H9 (cell line): Measurements from ENCODE around the gene FASLG. TPM values are rescaled to one million over a fixed set of nuclear protein-coding genes. Genes with fewer than 3 reads are reported as not detected.
A peak's percentile ranks its signal among the peaks of the same experiment; 100 is the strongest.
"Not testable (repeated sequence)": the region's sequence is repeated elsewhere in the genome, so short reads cannot be mapped to it uniquely, and the experiment has no call there.

Source experiments
- DNase-seq: peaks from one replicate; pipeline ENCODE4 v3.0.0-alpha.2; 2017
- H2AFZ ChIP-seq: one replicate; pipeline ENCODE4 v1.6.1; 2013; ENCODE audit warnings: mild to moderate bottlenecking, low read length, control low read depth, moderate library complexity
- H2AK5ac ChIP-seq: 2 replicates; pipeline ENCODE4 v1.6.1; 2013; ENCODE audit warnings: low read length, control low read depth, mixed read lengths; ENCODE audit not compliant: insufficient read length
- H2BK120ac ChIP-seq: one replicate; pipeline ENCODE4 v1.6.1; 2013; ENCODE audit warnings: low read depth, mild to moderate bottlenecking, low read length, control low read depth, inconsistent platforms; ENCODE audit not compliant: poor library complexity, severe bottlenecking
- H2BK12ac ChIP-seq: 2 replicates; pipeline ENCODE4 v1.6.1; 2013; ENCODE audit warnings: low read length, control low read depth, mixed read lengths, low read depth; ENCODE audit not compliant: insufficient read length
- H2BK15ac ChIP-seq: 2 replicates; pipeline ENCODE4 v1.6.1; 2013; ENCODE audit warnings: low read depth, low read length, control low read depth
- H2BK20ac ChIP-seq: one replicate; pipeline ENCODE4 v1.6.1; 2013; ENCODE audit warnings: low read depth, mild to moderate bottlenecking, low read length, control low read depth, inconsistent platforms; ENCODE audit not compliant: poor library complexity, severe bottlenecking
- H2BK5ac ChIP-seq: 2 replicates; pipeline ENCODE4 v1.6.1; 2013; ENCODE audit warnings: low read length, control low read depth, mixed read lengths; ENCODE audit not compliant: insufficient read length
- H3K14ac ChIP-seq: 2 replicates; pipeline ENCODE4 v1.6.1; 2013; ENCODE audit warnings: low read length, control low read depth; ENCODE audit not compliant: insufficient read depth
- H3K18ac ChIP-seq: 2 replicates; pipeline ENCODE4 v1.6.1; 2013; ENCODE audit warnings: low read depth, mild to moderate bottlenecking, mixed read lengths, low read length, control low read depth; ENCODE audit not compliant: insufficient read length
- H3K23ac ChIP-seq: 2 replicates; pipeline ENCODE4 v1.6.1; 2013; ENCODE audit warnings: low read length, control low read depth, mixed read lengths, low read depth; ENCODE audit not compliant: insufficient read length
- H3K23me2 ChIP-seq: 2 replicates; pipeline ENCODE4 v1.6.1; 2013; ENCODE audit warnings: low read depth, mild to moderate bottlenecking, mixed read lengths, low read length, control low read depth; ENCODE audit not compliant: insufficient read length, poor library complexity, severe bottlenecking
- H3K27ac ChIP-seq: 2 replicates; pipeline ENCODE4 v1.5.1; 2013; ENCODE audit warnings: low read length, control low read depth, mixed read lengths, low read depth; ENCODE audit not compliant: insufficient read length
- H3K27me3 ChIP-seq: 2 replicates; pipeline ENCODE4 v1.6.1; 2013; ENCODE audit warnings: low read length, control low read depth, inconsistent platforms; ENCODE audit not compliant: insufficient read depth
- H3K4ac ChIP-seq: 2 replicates; pipeline ENCODE4 v1.6.1; 2013; ENCODE audit warnings: low read depth, mild to moderate bottlenecking, control low read depth, inconsistent platforms, low read length, moderate library complexity
- H3K4me1 ChIP-seq: 2 replicates; pipeline ENCODE4 v1.6.1; 2013; ENCODE audit warnings: low read length, control low read depth, inconsistent platforms; ENCODE audit not compliant: insufficient read depth
- H3K4me2 ChIP-seq: 2 replicates; pipeline ENCODE4 v1.6.1; 2013; ENCODE audit warnings: low read length, control low read depth, mixed read lengths; ENCODE audit not compliant: insufficient read length, insufficient read depth
- H3K56ac ChIP-seq: 2 replicates; pipeline ENCODE4 v1.6.1; 2013; ENCODE audit warnings: low read depth, mild to moderate bottlenecking, mixed read lengths, low read length, control low read depth; ENCODE audit not compliant: insufficient read length
- H3K79me1 ChIP-seq: 2 replicates; pipeline ENCODE4 v1.6.1; 2013; ENCODE audit warnings: low read depth, mild to moderate bottlenecking, moderate library complexity, low read length, control low read depth, inconsistent platforms; ENCODE audit not compliant: insufficient read depth, poor library complexity, severe bottlenecking
- H3K79me2 ChIP-seq: 2 replicates; pipeline ENCODE4 v1.6.1; 2013; ENCODE audit warnings: low read length, control low read depth, inconsistent platforms; ENCODE audit not compliant: insufficient read depth
- H3K9ac ChIP-seq: 2 replicates; pipeline ENCODE4 v1.6.1; 2013; ENCODE audit warnings: low read length, control low read depth, mixed read lengths; ENCODE audit not compliant: insufficient read length; ENCODE audit errors: extremely low read depth
- H3K9me3 ChIP-seq: one replicate; pipeline ENCODE4 v1.6.1; 2013; ENCODE audit warnings: low read depth, low read length, inconsistent platforms; ENCODE audit not compliant: control insufficient read depth
- H3T11ph ChIP-seq: one replicate; pipeline ENCODE4 v1.6.1; 2013; ENCODE audit warnings: mild to moderate bottlenecking, low read length, control low read depth, inconsistent platforms
- H4K20me1 ChIP-seq: one replicate; pipeline ENCODE4 v1.6.1; 2013; ENCODE audit not compliant: control insufficient read depth, insufficient read length, insufficient read depth
- H4K5ac ChIP-seq: 2 replicates; pipeline ENCODE4 v1.6.1; 2013; ENCODE audit warnings: low read depth, mild to moderate bottlenecking, mixed read lengths, low read length, control low read depth; ENCODE audit not compliant: insufficient read length
- H4K8ac ChIP-seq: replicated peaks from 2 replicates; pipeline ENCODE4 v1.6.1; 2013; ENCODE audit warnings: low read length, control low read depth, mixed read lengths, low read depth; ENCODE audit not compliant: insufficient read length
- H4K91ac ChIP-seq: 2 replicates; pipeline ENCODE4 v1.6.1; 2013; ENCODE audit warnings: low read depth, mild to moderate bottlenecking, moderate library complexity, mixed read lengths, low read length, control low read depth; ENCODE audit not compliant: insufficient read length
- H3K27ac Mint-ChIP-seq, 3 experiments: 2 replicates in 2 of 3; 3 replicates in 1 of 3; pipeline ENCODE4 v1.8.0; 2020 to 2021; ENCODE audit warnings: mixed read lengths in 3 of 3, mild to moderate bottlenecking in 1 of 3, moderate library complexity in 1 of 3
- H3K27me3 Mint-ChIP-seq: 2 replicates; pipeline ENCODE4 v1.8.0; 2021; ENCODE audit warnings: low read depth, mild to moderate bottlenecking, moderate library complexity, mixed read lengths
- H3K36me3 Mint-ChIP-seq, 3 experiments: 2 replicates in 2 of 3; 3 replicates in 1 of 3; pipeline ENCODE4 v1.8.0; 2020 to 2021; ENCODE audit warnings: low read depth in 3 of 3, mixed read lengths in 3 of 3; ENCODE audit not compliant: insufficient read depth in 1 of 3
- H3K4me1 Mint-ChIP-seq, 2 experiments: 2 replicates each; pipeline ENCODE4 v1.8.0; 2020; ENCODE audit warnings: mixed read lengths in 2 of 2
- H3K4me3 Mint-ChIP-seq, 2 experiments: 2 replicates in 1 of 2; 3 replicates in 1 of 2; pipeline ENCODE4 v1.8.0; 2020 to 2021; ENCODE audit warnings: mild to moderate bottlenecking in 2 of 2, mixed read lengths in 2 of 2, moderate library complexity in 1 of 2
- H3K9me3 Mint-ChIP-seq, 2 experiments: 2 replicates in 1 of 2; 3 replicates in 1 of 2; pipeline ENCODE4 v1.8.0; 2020; ENCODE audit warnings: mild to moderate bottlenecking in 2 of 2, mixed read lengths in 2 of 2, moderate library complexity in 1 of 2
- WGBS: extraction: QIAGEN DNeasy Blood & Tissue Kit; methylation state at CpG from one replicate; pipeline ENCODE4 v1.1.7; 2013; ENCODE audit warnings: missing lambda C conversion rate, low lambda C conversion rate, mixed read lengths; ENCODE audit not compliant: insufficient read length; ENCODE audit errors: extremely low coverage; 5-methylcytosine and 5-hydroxymethylcytosine counted together
- total RNA-seq: library from RNA; stranded (reverse); gene quantifications from 2 replicates; pipeline ENCODE4 v1.2.1, GENCODE V29; 2021
- TF ChIP-seq, protein P1 (sequence below): fragments of 200-600 bp; sonication (generic); conservative IDR thresholded peaks from 3 replicates; pipeline ENCODE4 v1.8.0; 2021; ENCODE audit warnings: antibody characterized with exemption, mild to moderate bottlenecking

FASLG gene
- total RNA-seq, 1 experiment from 2014 or later = not detected

DNA sequence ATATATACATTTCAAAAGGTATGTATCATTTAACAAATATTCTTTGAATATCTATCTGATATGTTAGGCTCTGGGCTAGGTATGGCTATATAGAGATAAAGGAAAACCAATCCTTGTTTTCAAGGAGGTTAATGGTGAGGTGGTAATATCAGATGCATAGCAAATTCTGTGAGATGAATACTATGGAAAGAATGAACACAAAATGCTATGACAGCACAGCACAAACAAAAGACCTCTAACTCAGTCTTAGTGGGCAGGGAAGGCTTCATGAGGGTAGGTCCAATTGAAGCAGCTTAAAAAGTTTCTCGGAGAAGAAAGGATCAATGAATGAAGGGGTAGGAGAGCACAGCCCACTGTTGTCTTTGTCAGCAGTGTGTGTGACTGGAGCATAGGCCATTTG is 27.2 kb downstream of the FASLG start:
- Histone ChIP-seq H3K79me1 (no peaks in the 10 kb centered on the region), H2BK15ac (no peak overlapping the region), H2BK120ac (no peak overlapping the region), H4K8ac (no peak overlapping the region), H3K56ac (no peak overlapping the region), H2BK20ac (no peak overlapping the region), H2AFZ (no peak overlapping the region), H3K23ac (no peak overlapping the region), H3K4me2 (no peak overlapping the region), H3K27ac (no peak overlapping the region), H3K27me3 (no peaks in the 10 kb centered on the region), H2BK12ac (no peak overlapping the region), H3K23me2 (no peaks in the 10 kb centered on the region), H4K20me1 (no peaks in the 10 kb centered on the region), H2AK5ac (no peak overlapping the region), H3T11ph (no peak overlapping the region), H3K14ac (no peak overlapping the region), H3K4me1 (no peaks in the 10 kb centered on the region), H3K9me3 (no peaks in the 10 kb centered on the region), H3K79me2 (no peaks in the 10 kb centered on the region), H2BK5ac (no peak overlapping the region), H3K18ac (peak overlapping the region; percentile 58), H3K4ac (no peak overlapping the region), H3K9ac (no peak overlapping the region), H4K91ac (no peak overlapping the region), H4K5ac (no peak overlapping the region)
- no peak for DNase-seq
- H3K4me3 Mint-ChIP-seq = no peak overlapping the region
- H3K27me3 Mint-ChIP-seq = no peaks in the 10 kb centered on the region
- H3K4me1 Mint-ChIP-seq = peaks cover 7 to 16% of the 10 kb centered on the region in 2 experiments
- no peaks in the 10 kb centered on the region for H3K9me3 Mint-ChIP-seq
- WGBS = no CpG with 5 or more reads among the region's 1 CpG
- no peak overlapping the region for H3K27ac Mint-ChIP-seq
- H3K36me3 Mint-ChIP-seq = no peaks in the 10 kb centered on the region
- TF ChIP-seq, protein P1, sequence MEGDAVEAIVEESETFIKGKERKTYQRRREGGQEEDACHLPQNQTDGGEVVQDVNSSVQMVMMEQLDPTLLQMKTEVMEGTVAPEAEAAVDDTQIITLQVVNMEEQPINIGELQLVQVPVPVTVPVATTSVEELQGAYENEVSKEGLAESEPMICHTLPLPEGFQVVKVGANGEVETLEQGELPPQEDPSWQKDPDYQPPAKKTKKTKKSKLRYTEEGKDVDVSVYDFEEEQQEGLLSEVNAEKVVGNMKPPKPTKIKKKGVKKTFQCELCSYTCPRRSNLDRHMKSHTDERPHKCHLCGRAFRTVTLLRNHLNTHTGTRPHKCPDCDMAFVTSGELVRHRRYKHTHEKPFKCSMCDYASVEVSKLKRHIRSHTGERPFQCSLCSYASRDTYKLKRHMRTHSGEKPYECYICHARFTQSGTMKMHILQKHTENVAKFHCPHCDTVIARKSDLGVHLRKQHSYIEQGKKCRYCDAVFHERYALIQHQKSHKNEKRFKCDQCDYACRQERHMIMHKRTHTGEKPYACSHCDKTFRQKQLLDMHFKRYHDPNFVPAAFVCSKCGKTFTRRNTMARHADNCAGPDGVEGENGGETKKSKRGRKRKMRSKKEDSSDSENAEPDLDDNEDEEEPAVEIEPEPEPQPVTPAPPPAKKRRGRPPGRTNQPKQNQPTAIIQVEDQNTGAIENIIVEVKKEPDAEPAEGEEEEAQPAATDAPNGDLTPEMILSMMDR = no peak

DNA sequence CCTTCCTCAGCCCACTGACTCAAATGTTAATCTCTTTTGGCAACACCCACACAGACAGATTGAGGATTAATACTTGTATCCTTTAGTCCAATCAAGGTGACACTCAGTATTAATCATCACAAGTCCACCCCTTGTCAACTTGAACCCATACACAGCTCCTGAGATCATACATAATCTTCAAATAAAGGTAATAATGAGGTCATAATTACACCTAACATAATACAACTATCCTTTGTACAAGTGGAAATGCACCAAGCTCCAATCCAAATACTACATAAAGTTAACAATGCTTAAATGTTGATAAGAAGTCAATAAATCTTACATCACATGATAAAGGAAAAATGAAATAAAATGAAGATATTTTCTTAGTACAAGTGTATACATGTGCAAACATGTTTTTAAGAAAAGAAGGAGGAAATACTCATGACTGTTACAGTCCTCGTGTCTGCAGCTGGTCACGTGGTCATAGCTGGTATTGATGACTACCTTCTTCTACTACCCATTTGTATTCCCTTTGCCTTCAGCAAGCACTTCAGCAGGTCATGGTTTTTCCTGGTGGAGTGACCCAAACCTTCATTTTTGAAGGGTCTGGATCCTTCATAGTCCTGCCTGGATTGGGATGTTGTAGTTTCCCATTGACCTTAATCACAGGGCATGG is 29.7 kb downstream of the FASLG start:
- not testable (repeated sequence) for H3K36me3 Mint-ChIP-seq

More for the DNA sequence above, 29.7 kb downstream of the FASLG start:
- 0 out of 7 replicates have a peak overlapping the region, but pooled peaks of 1 of the 3 experiments have one; percentile 12 for H3K27ac Mint-ChIP-seq
- H3K27me3 Mint-ChIP-seq, H3K27me3 ChIP-seq, H4K5ac ChIP-seq, H2BK20ac ChIP-seq, H4K91ac ChIP-seq, H3K23me2 ChIP-seq, H3K27ac ChIP-seq, H3K56ac ChIP-seq, H3K4me3 Mint-ChIP-seq, H3K9ac ChIP-seq, H3K4me1 Mint-ChIP-seq, H3K79me2 ChIP-seq, H3K9me3 ChIP-seq, H3K9me3 Mint-ChIP-seq, H4K20me1 ChIP-seq, H3K4me1 ChIP-seq, H4K8ac ChIP-seq, H2AK5ac ChIP-seq, H2BK5ac ChIP-seq, H2AFZ ChIP-seq, DNase-seq, H2BK120ac ChIP-seq, H3K18ac ChIP-seq, H3K14ac ChIP-seq, H3K4ac ChIP-seq, H3K23ac ChIP-seq, H2BK15ac ChIP-seq, H3T11ph ChIP-seq, H2BK12ac ChIP-seq, H3K79me1 ChIP-seq, H3K4me2 ChIP-seq: not testable (repeated sequence)
- no CpG with 5 or more reads among the region's 2 CpGs for WGBS
